IPS-20b (cell line): ENCODE measurements around the gene MAST3.
"Not testable (repeated sequence)": the region's sequence is repeated elsewhere in the genome, so short reads cannot be mapped to it uniquely, and the experiment has no call there.

ENCODE experiments used
- H3K27ac ChIP-seq: one replicate; pipeline ENCODE4 v1.5.1; 2013; ENCODE audit warnings: low read length
- H3K27me3 ChIP-seq: 2 replicates; pipeline ENCODE4 v1.6.1; 2013; ENCODE audit warnings: mild to moderate bottlenecking, low read length, inconsistent platforms; ENCODE audit not compliant: insufficient read depth
- H3K36me3 ChIP-seq: 2 replicates; pipeline ENCODE4 v1.6.1; 2013; ENCODE audit warnings: low read depth, mild to moderate bottlenecking, inconsistent platforms, low read length, moderate library complexity; ENCODE audit not compliant: insufficient read depth
- H3K4me1 ChIP-seq: 2 replicates; pipeline ENCODE4 v1.6.1; 2013; ENCODE audit warnings: mild to moderate bottlenecking, control low read depth, inconsistent platforms, low read length, moderate library complexity; ENCODE audit not compliant: insufficient read depth
- H3K4me3 ChIP-seq: 2 replicates; pipeline ENCODE4 v1.5.1; 2013; ENCODE audit warnings: mild to moderate bottlenecking, low read length, inconsistent platforms
- H3K9ac ChIP-seq: 2 replicates; pipeline ENCODE4 v1.6.1; 2013; ENCODE audit warnings: low read depth, mild to moderate bottlenecking, inconsistent platforms, low read length, moderate library complexity
- H3K9me3 ChIP-seq: 2 replicates; pipeline ENCODE4 v1.6.1; 2013; ENCODE audit warnings: mild to moderate bottlenecking, low read depth, low read length, inconsistent platforms; ENCODE audit not compliant: insufficient read depth

The MAST3 gene

DNA sequence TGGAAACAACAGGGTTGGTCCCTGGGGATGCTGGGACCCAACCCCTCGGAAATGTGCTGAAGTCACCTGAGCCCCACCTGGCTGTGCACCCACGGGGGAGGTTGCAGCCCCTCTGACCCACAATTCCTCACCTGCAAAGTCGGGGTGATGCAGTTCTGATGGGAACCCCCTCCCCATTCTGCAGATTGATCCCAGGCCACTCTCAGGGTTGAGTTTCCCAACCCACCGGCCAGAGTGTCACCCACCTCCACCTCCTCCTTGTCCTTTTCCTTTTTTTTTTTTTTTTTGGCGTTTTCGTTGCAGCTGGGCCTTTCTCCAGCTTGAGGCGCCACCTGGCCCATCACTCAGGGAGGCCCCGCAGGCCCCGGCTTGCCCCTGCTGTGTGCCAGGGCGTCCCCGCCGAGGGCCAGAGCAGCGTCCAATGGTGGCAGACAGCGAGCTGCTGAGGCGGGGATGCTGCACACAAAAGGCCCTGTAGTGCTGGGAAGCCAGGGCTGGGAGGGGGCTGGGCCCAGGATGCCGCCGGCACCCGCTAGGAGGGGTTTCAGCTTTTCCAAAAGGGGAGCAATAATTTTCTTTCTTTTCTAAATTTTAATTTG is 60.0 kb downstream of the MAST3 start:
- Histone ChIP-seq H3K27me3 (no peaks in the 10 kb centered on the region), H3K4me3 (no peak overlapping the region), H3K27ac (no peak overlapping the region), H3K9ac (peak overlapping the region; percentile 37; the same call in 1 of the 2 replicates), H3K4me1 (peaks cover 3% of the 10 kb centered on the region; the same call in 1 of the 2 replicates), H3K36me3 (peaks cover 19% of the 10 kb centered on the region), H3K9me3 (no peaks in the 10 kb centered on the region)

DNA sequence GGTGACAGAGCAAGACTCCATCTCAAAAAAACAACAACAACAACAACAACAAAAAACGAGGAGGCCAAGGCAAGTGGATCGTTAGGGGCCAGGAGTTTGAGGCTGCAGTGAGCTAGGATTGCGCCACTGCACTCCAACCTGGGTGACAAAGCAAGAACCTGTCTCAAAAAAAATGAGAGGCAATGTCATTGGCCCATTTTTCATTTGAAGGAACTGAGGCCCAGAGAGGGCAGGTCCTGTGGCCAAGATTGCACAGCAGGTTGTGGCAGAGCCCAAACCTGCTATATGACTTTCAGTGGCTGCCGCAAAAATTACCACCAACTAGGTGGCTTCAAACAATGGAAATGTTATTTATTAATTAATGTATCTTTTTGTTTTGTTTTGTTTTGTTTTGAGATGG is 60.9 kb downstream of the MAST3 start:
- Histone ChIP-seq H3K4me3 (no peak overlapping the region), H3K36me3 (peaks cover 27% of the 10 kb centered on the region), H3K9me3 (no peaks in the 10 kb centered on the region), H3K27me3 (no peaks in the 10 kb centered on the region), H3K4me1 (peaks cover 3% of the 10 kb centered on the region; the same call in 1 of the 2 replicates), H3K27ac (no peak overlapping the region), H3K9ac (no peak overlapping the region)

DNA sequence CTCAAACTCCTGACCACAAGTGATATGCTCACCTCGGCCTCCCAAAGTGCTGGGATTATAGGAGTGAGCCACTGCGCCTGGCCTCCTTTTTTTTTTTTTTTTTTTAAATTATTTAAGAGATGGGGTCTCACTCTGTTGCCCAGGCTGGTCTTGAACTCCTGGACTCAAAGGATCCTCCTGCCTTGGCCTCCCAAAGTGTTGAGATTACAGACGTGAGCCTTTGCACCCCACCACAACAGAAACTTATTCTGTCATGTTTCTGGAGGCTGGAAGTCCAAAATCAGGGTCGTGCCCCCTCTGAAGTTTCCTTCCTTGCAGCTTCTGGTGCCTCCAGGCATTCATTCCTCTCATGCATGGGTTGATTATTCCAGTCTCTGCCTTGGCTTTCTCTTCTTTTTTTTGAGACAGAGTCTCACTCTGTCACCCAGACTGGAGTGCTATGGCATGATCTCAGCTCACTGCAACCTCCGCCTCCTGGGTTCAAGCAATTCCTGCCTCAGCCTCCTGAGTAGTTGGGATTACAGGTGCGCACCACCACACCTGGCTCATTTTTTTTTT is 61.6 kb downstream of the MAST3 start:
- H3K4me1 ChIP-seq, H3K27me3 ChIP-seq, H3K9ac ChIP-seq, H3K9me3 ChIP-seq, H3K4me3 ChIP-seq, H3K27ac ChIP-seq: not testable (repeated sequence)
- peaks cover 31% of the 10 kb centered on the region for H3K36me3 ChIP-seq

DNA sequence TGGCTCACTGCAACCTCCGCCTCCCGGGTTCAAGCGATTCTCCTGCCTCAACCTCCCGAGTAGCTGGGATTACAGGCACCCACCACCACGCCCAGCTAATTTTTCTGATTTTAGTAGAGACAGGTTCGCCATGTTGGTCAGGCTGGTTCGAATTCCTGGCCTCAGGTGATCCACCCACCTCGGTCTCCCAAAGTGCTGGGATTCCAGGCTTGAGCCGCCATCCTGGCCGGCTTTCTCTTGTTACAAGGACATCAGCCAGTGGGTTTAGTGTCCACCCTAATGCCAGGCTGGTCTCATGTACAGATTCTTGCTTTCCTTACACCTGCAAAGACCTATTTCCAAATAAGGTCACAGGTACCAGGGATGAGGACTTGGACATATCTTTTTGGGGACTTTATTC is 62.2 kb downstream of the MAST3 start:
- no peaks in the 10 kb centered on the region for H3K27me3 ChIP-seq
- H3K9me3 ChIP-seq: no peaks in the 10 kb centered on the region
- H3K27ac ChIP-seq: no peak overlapping the region
- H3K9ac ChIP-seq: no peak overlapping the region
- no peaks in the 10 kb centered on the region for H3K4me1 ChIP-seq
- peaks cover 35% of the 10 kb centered on the region for H3K36me3 ChIP-seq
- no peak overlapping the region for H3K4me3 ChIP-seq

GRCh38 chr19:18160493-18160970 is 63.0 kb downstream of the MAST3 start:
- H3K27ac ChIP-seq: no peak overlapping the region
- no peak overlapping the region for H3K9ac ChIP-seq
- no peaks in the 10 kb centered on the region for H3K27me3 ChIP-seq
- H3K9me3 ChIP-seq: no peaks in the 10 kb centered on the region
- peaks cover 37% of the 10 kb centered on the region for H3K36me3 ChIP-seq
- no peaks in the 10 kb centered on the region for H3K4me1 ChIP-seq
- peak overlapping the region; percentile 18; the same call in 1 of the 2 replicates for H3K4me3 ChIP-seq

GRCh38 chr19:18160971-18161635 is 63.5 kb downstream of the MAST3 start:
- no peaks in the 10 kb centered on the region for H3K4me1 ChIP-seq
- no peak overlapping the region for H3K27ac ChIP-seq
- H3K9me3 ChIP-seq: no peaks in the 10 kb centered on the region
- no peaks in the 10 kb centered on the region for H3K27me3 ChIP-seq
- H3K36me3 ChIP-seq: peaks cover 41% of the 10 kb centered on the region
- H3K9ac ChIP-seq: no peak overlapping the region
- peak overlapping the region; percentile 18; the same call in 1 of the 2 replicates for H3K4me3 ChIP-seq

- no peaks in the 10 kb centered on the region for H3K27me3 ChIP-seq
- H3K27ac ChIP-seq: no peak overlapping the region
- peaks cover 38% of the 10 kb centered on the region for H3K36me3 ChIP-seq
- H3K9ac ChIP-seq: no peak overlapping the region
- H3K9me3 ChIP-seq: no peaks in the 10 kb centered on the region
- no peak overlapping the region for H3K4me3 ChIP-seq
- H3K4me1 ChIP-seq: no peaks in the 10 kb centered on the region
Measured at GRCh38 chr19:18161636-18162002, 64.0 kb downstream of the MAST3 start.

- Histone ChIP-seq H3K9ac (no peak overlapping the region), H3K27me3 (no peaks in the 10 kb centered on the region), H3K4me3 (no peak overlapping the region), H3K9me3 (no peaks in the 10 kb centered on the region), H3K27ac (no peak overlapping the region), H3K36me3 (peaks cover 55% of the 10 kb centered on the region), H3K4me1 (no peaks in the 10 kb centered on the region)
Measured at GRCh38 chr19:18164072-18164471, 66.5 kb downstream of the MAST3 start.

- Histone ChIP-seq H3K9ac (no peak overlapping the region), H3K4me1 (no peaks in the 10 kb centered on the region), H3K4me3 (no peak overlapping the region), H3K27me3 (no peaks in the 10 kb centered on the region), H3K9me3 (no peaks in the 10 kb centered on the region), H3K36me3 (peaks cover 61% of the 10 kb centered on the region), H3K27ac (no peak overlapping the region)
Measured at GRCh38 chr19:18165794-18166544, 68.4 kb downstream of the MAST3 start.

DNA sequence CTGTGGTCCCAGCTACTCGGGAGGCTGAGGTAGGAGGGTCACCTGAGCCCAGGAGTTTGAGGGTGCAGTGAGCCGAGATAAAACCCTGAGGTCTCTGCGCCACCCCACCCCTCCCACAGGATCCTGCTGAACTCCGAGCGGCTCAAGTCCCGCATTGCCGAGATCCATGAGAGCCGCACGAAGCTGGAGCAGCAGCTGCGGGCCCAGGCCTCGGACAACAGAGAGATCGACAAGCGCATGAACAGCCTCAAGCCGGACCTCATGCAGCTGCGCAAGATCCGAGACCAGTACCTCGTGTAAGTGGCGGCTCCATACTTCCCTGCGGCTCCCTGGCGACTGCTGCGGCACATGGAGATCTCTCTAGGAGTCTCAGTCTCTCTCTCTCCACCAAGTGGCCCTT is 69.4 kb downstream of the MAST3 start:
- no peaks in the 10 kb centered on the region for H3K4me1 ChIP-seq
- no peak overlapping the region for H3K4me3 ChIP-seq
- H3K27ac ChIP-seq: no peak overlapping the region
- peaks cover 56% of the 10 kb centered on the region for H3K36me3 ChIP-seq
- no peaks in the 10 kb centered on the region for H3K27me3 ChIP-seq
- H3K9ac ChIP-seq: no peak overlapping the region
- no peaks in the 10 kb centered on the region for H3K9me3 ChIP-seq

- H3K4me3 ChIP-seq: no peak overlapping the region
- no peak overlapping the region for H3K9ac ChIP-seq
- peaks cover 48% of the 10 kb centered on the region for H3K36me3 ChIP-seq
- H3K27me3 ChIP-seq: no peaks in the 10 kb centered on the region
- H3K4me1 ChIP-seq: no peaks in the 10 kb centered on the region; the same call in 1 of the 2 replicates
- H3K27ac ChIP-seq: no peak overlapping the region
- no peaks in the 10 kb centered on the region for H3K9me3 ChIP-seq
Measured at GRCh38 chr19:18167975-18168645, 70.5 kb downstream of the MAST3 start.
